ENCODE measurements around the gene TAMALIN. TPM values are rescaled to one million over a fixed set of nuclear protein-coding genes. Genes with fewer than 3 reads are reported as not detected.

TAMALIN gene
- polyA plus RNA-seq, 4 donors = 15.6 to 22.3 (median 19.4) TPM

GRCh38 chr12:52052468-52053186 lies 45.9 kb downstream of the TAMALIN start:
- DNase-seq (ENCODE audit: low read depth in 4 of 4, low spot score in 2 of 4) = no peak

- DNase-seq (ENCODE audit: low read depth in 4 of 4, low spot score in 2 of 4) = no peak
Measured at GRCh38 chr12:52053536-52054209, 46.9 kb downstream of the TAMALIN start.

GRCh38 chr12:52054231-52054832 lies 47.6 kb downstream of the TAMALIN start:
- no peak for DNase-seq (ENCODE audit: low read depth in 4 of 4, low spot score in 2 of 4)

GRCh38 chr12:52054833-52055730 lies 48.3 kb downstream of the TAMALIN start:
- no peak for DNase-seq (ENCODE audit: low read depth in 4 of 4, low spot score in 2 of 4)

- DNase-seq (ENCODE audit: low read depth in 4 of 4, low spot score in 2 of 4) = no peak
Measured at GRCh38 chr12:52055731-52056711, 49.3 kb downstream of the TAMALIN start.

- DNase-seq (ENCODE audit: low read depth in 4 of 4, low spot score in 2 of 4) = no peak
Measured at GRCh38 chr12:52056801-52057637, 50.3 kb downstream of the TAMALIN start.

- DNase-seq (ENCODE audit: low read depth in 4 of 4, low spot score in 2 of 4) = no peak
Measured at GRCh38 chr12:52057638-52058576, 51.2 kb downstream of the TAMALIN start.

- no peak for DNase-seq (ENCODE audit: low read depth in 4 of 4, low spot score in 2 of 4)
Measured at GRCh38 chr12:52058631-52059361, 52.0 kb downstream of the TAMALIN start.

GRCh38 chr12:52059582-52060497 lies 53.1 kb downstream of the TAMALIN start:
- no peak for DNase-seq (ENCODE audit: low read depth in 4 of 4, low spot score in 2 of 4)

GRCh38 chr12:52060498-52061177 lies 53.9 kb downstream of the TAMALIN start:
- DNase-seq (ENCODE audit: low read depth in 4 of 4, low spot score in 2 of 4) = no peak

GRCh38 chr12:52061470-52062166 lies 54.9 kb downstream of the TAMALIN start:
- DNase-seq (ENCODE audit: low read depth in 4 of 4, low spot score in 2 of 4) = no peak

- DNase-seq (ENCODE audit: low read depth in 4 of 4, low spot score in 2 of 4) = no peak
Measured at GRCh38 chr12:52062167-52063081, 55.7 kb downstream of the TAMALIN start.

- no peak for DNase-seq (ENCODE audit: low read depth in 4 of 4, low spot score in 2 of 4)
Measured at GRCh38 chr12:52063082-52063924, 56.6 kb downstream of the TAMALIN start.
